Activated naive CD4-positive, alpha-beta T cell (primary cell): Measurements from ENCODE around the gene CX3CL1.

Source experiments
- DNase-seq, 4 experiments: peaks; one replicate each; lab custom pipeline; 2025; lab: John Stamatoyannopoulos, UW

Gene CX3CL1

DNA sequence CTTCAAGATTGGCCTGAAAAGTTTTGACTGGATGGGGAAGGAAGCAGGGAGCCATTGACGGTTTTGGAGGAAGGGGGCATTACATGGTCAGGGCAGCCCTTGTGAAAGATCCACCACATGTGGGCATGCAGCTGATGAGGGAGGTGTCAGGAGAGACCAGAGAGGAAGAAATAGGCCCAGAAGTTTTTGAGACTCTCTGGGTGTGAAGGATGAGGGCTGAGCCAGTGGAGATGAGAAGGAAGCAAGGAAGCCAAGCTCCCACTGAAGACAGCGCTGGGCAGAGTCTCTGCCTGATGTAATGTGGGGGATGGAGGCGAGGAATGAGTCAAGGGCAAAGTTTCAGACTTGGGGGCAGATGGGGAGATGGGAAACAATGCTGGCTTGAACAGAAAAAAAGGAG lies 32.8 kb downstream of the CX3CL1 start:
- DNase-seq = no peak

DNA sequence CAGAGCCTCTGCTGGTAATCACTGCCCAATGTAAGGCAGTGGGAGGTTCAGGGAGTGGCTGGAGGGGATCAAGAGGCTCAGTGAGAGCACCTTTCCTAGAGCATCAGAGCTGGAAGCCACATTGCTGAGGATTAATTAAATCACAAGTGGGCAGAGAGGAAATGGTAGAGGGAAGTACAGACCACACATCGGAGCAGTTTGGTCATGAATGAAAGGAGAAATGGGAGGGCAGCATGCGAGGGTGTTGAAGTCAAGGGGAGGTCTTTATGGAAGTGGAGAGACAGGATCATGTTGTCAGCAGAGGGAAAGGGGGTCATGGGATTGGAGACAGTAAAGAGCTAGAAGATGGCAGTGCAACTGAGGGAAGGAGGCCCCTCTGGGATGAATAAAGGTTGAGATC lies 34.6 kb downstream of the CX3CL1 start:
- no peak for DNase-seq

DNA sequence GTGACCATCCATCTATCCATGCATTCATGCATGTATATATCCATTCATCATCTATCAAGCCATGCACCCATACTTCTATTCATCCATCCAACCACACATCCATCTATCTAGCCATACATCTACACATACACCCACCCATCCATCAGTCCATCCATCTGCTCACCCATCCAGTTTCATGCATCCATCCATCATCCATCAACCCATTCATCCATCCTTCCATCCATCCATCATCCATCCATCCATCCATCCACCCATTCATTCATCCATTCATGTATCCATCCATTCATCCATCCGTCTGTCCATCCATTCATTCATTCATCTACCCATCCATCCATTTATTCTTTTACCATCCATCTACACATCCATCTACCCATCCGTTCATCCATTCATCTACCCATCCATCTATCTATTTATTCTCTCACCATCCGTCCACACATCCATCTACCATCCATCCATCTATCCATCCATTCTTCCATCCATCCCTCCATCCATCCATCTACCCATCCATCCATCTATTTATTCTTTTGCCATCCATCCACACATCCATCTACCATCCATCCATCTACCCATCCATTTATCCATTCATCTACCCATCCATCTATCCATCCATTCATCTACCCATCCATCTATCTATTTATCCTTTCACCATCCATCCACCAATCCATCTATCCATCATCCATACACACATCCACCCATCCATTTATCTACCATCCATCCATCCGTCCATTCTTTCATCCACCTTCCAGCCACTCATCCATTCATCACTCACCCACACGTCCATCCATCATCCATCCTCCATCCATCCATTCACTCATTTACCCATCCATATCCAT lies 35.4 kb downstream of the CX3CL1 start:
- DNase-seq = no peak

DNA sequence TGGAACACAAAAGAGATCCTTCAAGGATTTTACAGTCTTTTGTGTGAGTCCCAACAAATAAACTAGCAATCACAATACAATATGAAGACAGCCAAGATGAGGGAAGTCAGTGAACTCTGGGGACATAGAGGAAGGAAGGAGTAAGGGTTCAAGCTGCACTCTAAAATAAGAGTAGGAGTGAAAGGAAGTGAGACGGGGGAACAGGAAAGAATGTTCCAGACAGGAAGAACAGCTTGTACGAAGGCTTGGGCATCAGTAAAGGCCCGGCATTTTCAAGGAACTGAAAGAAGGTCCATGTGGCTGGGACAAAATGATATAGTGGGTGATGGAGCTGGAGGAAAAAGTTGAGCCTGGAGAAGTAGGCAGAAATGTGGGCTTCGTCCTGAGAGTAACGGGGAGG lies 36.8 kb downstream of the CX3CL1 start:
- DNase-seq = no peak

DNA sequence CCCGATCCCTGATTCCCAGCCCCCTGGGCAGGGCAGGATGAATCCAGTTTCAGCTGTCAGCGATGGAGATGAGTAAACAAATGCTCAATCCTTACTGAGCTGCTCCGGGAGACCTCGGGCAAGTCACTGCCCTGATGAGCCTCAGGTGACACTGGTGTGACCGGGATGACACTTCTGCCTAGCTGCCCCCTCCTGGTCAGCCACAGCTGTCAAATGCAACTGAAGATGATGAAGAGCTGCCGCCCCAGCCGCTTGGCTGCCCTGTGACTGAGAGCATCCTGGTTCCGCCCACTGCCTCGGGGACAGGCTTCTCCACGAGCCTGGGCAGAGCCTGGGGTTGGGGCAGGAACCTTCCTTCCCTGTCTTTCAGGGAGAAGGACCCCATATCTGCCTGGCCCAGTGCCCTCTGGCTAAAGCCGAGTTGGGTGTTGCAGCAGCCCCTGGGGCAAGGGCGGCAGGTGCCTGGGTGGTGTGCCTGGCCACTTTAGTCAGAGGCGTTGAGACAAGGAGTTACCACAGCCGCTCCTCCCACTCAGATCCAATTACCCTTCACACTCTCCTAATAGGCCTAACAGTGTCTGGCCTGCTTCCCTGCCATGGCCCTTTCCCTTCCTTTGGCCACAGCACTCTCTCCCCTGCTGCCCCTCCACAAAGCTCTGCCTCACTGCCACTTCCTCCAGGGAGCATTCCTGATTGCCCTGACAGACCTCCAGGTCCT lies 37.7 kb downstream of the CX3CL1 start:
- no peak for DNase-seq

DNA sequence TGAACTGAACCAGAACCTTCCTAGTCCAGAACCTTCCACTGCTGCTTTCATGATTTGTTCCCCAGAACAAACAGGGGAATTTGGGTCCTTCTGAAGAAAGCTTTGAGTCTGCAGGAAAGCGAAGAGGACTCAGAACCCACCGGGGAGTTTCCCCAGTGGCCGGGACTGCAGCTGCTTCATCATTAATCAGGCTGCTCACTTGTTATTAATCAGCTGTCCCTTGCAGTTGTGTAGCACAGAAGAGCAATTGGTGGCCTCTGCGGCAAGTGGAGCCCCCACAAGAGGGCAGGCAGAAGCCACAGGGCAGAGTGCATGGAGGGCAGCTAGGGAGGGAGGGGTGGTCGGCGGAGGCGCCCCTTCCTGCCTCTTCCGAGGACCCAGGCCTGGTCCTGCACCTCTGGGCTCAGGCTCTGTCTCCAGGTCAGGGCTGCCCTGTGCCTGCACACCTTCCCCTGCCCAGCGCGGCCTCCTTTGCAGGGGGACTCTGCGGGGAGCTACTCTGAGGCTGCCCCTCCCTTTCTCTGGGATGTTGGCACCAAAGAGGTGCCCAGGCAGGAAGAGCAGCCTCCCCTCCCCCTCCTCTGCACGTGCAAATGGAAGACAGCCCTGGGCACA lies 39.2 kb downstream of the CX3CL1 start:
- DNase-seq = no peak

DNA sequence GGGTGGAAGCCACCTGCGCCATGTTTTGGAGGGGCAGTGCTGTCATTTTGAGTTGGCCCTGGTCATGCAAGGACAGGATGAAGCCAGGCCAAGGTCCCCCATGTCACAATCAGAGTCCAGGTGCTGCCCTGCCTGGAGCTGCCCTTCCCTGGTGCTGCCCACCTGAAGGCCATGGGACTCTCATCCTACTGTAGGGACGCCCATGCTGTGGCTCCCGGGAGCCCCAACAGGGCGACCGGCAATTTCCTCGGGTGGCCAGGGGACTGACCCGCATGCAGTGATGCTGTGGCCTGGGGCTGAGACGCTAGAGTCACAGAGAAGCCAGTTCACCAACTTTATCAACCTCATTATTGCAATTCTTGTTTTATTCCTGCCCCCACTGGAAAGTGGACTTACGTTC lies 40.3 kb downstream of the CX3CL1 start:
- no peak for DNase-seq

DNA sequence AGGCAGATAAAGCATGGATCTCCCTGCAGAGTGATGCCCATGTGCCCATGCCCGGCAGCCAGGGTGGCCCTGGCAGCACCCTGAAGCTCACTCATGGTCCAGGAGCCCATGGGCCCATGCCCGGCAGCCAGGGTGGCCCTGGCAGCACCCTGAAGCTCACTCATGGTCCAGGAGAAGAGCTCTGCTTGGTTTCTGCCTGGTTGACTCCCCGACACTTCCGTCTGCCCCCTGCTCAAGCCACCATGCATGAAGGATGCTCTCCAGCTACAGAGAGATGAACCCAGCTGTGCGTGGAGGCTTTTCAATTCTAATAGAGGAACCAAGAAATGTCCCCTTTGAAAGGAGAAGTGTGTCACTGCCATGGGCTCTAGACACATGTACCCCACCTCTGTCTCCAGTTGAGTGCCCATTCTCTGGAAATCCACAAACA lies 41.0 kb downstream of the CX3CL1 start:
- no peak for DNase-seq

DNA sequence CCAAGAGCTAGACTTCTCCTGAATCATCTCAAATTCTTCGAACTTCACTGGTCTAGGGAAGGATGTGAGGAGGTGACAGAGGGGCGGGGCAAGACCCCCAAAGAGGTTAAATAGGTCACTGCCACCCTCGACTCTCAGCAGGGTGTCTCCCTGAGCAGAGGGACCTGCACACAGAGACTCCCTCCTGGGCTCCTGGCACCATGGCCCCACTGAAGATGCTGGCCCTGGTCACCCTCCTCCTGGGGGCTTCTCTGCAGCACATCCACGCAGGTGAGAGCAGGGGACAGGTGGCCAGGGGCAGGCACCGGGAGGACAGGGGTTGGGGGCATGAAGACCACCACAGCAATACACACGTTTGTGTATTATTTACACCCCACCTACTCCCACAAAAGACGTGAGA lies 41.4 kb downstream of the CX3CL1 start:
- DNase-seq = no peak

DNA sequence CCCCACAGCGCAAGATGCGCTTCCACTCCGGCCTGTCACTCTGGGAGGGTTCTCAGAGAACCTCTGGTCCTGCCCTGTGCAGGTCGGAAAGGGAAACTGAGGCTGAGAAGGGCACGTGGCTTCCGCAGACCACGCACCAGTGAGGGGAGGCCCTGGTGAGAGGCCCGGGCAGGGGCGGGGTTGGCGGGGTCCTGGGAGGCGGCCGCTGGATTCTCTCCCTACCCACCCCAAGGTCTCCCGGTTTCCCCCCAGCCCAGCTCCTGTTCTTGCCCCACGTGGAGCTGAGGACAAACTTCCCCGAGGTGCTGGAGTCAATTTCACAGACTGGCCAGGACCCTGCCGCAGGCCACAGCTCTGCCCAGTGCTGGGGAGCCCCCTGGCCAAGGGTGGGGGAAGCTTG lies 43.8 kb downstream of the CX3CL1 start:
- no peak for DNase-seq

DNA sequence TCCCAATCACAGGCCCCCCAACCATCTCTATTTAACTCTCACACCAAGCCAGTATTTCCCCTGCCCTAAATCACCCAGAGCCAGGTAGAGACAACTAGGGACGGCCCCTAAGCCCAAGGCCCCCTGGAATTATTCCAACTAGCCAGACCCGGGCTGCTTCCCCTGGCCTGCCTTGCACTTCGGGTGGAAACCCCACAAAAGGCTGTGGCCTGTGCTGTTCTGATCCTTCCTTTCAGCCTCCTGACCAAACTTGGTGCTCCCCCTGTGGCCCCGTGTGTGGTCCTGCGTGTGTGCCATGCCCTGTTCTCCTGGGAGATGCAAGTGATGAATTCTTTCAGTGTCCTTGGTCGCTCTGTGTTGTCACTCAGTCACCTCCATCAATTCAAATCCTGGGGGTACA lies 47.2 kb downstream of the CX3CL1 start:
- DNase-seq = no peak

DNA sequence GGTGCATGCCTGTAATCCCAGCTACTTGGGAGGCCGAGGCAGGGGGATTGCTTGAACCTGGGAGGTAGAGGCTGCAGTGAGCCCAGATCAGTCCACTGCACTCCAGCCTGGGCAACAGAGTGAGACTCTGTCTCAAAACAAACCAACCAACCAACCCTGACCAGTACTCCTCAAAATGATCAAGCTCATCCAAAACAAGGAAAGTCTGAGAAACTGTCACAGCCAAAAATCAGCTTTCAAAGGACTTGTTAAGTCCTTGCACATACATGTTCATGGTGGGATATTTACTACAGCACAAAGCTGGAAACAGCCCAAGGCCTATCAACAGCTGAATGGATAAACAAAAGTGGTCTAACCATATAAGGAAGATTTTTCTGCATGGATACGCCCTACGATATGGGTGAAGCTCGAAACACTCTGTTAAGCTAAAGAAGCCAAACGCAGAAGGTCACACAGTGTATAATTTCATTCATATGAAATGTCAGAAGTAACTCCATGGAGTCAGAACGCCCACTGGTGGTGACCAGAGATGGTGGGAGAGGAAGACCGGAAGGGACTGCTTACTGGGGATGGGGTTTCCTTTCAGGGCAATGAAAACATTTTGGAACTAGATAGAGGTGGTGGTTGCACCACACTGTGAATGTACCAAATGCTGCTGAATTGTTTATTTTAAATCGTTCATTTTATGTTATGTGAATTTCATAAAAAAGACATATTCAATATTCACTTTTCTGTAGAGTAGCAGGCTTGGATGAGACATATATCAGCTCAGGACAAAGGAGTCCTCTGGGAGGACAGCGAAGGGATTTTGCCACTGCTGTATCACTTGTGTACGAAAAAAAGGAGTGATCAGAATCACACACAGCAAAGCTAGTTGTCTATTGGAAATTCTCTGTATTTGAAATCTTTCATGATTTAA lies 50.0 kb downstream of the CX3CL1 start:
- DNase-seq = no peak

DNA sequence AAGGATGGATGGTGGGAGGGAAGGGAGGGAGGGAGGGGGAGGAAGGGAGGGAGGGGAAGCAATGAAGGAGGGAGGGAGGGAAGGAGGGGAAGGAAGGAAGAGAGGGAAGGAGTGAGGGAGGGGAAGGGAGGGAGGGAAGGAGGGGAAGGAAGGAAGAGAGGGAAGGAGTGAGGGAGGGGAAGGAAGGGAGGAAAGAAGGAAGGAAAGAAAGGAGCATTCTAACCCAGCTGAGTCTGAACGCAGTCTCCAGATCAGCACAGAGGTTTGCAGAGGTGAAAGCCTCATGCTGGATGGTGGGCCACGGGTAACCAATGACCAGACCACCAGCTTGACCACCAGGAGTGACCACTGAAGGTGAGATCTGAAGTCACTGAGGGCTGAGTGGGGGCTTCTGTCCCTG lies 50.9 kb downstream of the CX3CL1 start:
- DNase-seq = no peak

DNA sequence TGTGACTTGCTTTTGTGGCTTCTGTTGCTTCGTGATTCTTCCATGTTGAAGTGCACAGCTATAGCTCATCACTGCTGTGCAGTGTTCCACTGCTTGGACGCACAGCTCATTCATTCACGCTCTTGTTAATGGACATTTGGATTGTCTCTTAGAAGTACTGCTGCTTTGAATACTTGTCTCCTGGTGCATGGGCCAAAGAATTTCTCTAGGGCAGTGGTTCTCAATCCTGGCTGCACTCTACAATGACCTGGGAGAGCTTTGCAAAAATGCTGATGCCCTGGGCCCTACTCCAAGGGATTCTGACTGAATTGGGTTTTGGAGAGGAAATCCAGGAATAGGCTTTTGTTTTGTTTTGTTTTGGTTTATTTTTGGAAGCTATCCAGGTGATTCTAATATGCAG lies 52.3 kb downstream of the CX3CL1 start:
- no peak for DNase-seq

DNA sequence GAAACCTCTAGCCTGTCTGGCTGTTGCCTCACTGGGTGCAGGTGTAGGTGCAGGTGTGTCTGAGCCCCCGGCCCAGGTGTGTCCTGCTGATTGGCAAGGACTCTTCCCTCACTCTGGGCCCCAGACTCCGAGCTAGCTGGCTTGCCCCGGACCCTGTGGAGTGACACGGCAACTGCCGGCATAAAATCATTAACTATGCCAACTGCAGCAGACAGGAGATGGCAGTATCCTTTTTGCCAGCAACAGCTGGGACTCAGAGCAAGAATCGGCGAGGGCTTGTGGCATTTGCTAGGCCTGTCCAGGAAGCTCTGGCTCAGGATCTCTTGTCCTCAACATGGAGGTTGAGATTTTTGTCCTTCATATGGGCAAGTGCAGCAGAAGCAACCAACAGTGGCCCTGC lies 54.1 kb downstream of the CX3CL1 start:
- no peak for DNase-seq

DNA sequence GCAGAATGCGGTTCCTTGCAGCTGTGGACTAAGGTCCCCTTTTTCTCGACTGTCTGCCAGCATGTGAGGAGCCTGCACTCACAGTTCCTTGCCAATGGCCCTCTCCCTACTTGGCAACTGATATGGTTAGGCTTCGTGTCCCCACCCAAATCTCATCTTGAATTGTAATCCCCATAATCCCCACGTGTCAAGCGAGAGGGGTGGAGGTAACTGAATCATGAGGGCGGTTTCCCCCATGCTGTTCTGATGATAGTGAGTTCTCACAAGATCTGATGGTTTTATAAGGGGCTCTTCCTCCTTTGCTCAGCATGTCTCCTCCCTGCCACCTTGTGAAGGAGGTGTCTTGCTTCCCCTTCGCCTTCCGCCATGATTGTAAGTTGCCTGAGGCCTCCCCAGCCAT lies 55.0 kb downstream of the CX3CL1 start:
- no peak for DNase-seq

DNA sequence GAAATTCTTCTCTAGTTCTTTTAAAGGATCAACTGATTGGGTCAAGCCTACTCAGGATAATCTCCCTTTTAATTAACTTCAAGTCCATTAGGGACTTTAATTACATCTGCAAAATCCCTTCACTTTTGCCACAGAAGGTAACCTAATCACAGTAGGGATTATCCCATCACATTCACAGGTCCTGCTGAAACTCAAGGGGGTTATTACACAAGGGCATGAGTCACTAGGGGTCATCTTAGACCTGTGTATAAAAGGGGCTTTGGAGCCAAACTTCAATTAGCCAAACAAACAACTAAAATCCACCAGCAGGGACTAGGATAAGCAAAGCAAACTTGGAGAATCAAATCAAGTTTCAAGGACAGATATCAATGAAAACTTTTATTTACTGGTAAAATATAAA lies 55.5 kb downstream of the CX3CL1 start:
- DNase-seq = no peak

DNA sequence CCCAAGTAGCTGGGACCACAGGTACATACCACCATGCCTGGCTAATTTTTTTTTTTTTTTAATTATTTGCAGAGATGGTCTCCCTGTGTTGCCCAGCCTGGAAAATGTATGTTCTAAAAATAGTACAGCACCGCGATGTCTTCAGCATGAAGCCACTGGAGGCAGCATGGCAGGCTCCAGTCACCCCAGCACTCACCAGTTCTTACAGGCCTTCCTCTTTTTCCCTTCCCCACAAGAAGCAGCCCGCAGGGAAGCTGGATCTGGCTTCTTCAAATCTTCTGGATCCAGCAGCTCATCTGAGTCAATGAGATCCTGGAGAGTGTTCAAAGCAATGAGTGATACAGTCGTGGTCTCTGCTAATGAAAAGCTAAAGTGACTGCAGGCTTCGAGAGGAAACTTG lies 58.7 kb downstream of the CX3CL1 start:
- no peak for DNase-seq

DNA sequence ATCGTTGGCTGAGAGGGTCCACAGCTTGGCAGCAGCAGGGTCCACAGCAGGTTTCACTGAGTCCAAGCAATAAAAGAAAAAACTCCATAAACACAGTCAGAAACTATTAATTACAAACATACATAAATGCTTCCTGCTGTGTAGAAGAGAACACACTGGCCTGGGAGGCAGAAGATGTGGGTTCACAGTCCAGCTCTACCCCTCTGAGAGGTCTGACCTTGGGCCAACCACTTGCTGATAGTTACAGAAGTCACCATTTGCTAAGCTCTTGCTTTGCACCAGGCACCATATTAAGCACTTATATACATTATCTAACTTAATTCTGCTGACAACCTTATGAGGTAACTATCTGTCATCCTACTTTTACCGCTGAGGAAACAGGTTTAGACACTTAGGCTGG lies 60.2 kb downstream of the CX3CL1 start:
- no peak for DNase-seq

DNA sequence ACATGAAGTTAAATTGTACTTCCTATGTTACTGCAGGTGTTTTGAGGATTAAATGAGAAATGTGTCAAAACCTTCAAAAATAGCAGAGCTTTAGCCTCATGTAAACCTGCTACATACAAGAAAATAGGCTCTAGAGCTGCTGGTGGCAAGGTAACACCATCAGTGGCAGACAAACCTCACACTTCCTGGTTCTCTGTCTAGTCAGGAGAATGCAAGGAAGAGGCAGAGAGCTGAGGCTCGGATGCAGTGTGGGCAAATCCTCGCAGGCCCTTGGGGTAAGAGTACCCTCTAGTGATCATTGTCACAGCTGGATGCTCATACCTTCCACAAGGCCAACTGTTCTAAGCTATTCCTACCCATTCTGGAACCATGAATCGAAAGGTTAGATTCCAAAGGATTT lies 60.7 kb downstream of the CX3CL1 start:
- DNase-seq = no peak

DNA sequence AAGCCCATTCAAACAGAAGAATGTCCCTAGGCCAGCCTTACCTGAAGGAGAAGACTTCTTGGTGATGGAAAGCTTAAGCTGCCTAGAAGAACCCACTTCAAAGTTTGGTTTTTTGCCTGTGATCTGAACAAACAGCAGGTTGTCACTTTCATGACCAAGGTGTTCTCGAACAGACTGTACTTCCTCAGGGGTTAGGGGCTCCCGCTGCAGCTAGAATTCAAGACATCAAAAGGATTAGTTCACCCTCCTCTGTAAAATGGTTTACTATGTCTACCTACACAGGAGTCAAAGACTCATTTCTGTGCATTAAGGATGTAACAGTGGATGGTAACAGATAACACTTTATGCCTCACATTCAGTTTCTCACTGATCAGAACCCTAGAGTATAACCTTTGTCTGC lies 61.7 kb downstream of the CX3CL1 start:
- DNase-seq = no peak
